Cardiac fibroblast (primary cell): ENCODE results near the gene SLC2A10.

ENCODE experiments used
- DNase-seq, 2 donors: peaks; one replicate each; pipeline versions ENCODE4 v3.0.0 to v3.0.0-alpha.2; 2010; ENCODE audit warnings: low read depth in 2 of 2
- H3K4me3 ChIP-seq, 2 donors: replicated peaks in 1 of 2; 1 replicate in 1 of 2; 2 replicates in 1 of 2; pipeline ENCODE4 v1.5.1; 2011; ENCODE audit warnings: low read depth in 2 of 2, low read length in 2 of 2, mild to moderate bottlenecking in 2 of 2, moderate library complexity in 1 of 2
- CTCF ChIP-seq: IDR thresholded peaks from one replicate; pipeline ENCODE4 v1.5.1; 2011; ENCODE audit warnings: low read depth, mild to moderate bottlenecking, low read length, inconsistent platforms

SLC2A10 gene

GRCh38 chr20:46752728-46753127 lies 43.3 kb downstream of the SLC2A10 start:
- DNase-seq: peak; percentile 76
- TF ChIP-seq CTCF: peak; percentile 70

GRCh38 chr20:46755483-46756413 lies 46.3 kb downstream of the SLC2A10 start:
- DNase-seq: no peak
- no peak overlapping the region for H3K4me3 ChIP-seq
- TF ChIP-seq CTCF: no peak

More at GRCh38 chr20:46752728-46753127, 43.3 kb downstream of the SLC2A10 start:
- H3K4me3 ChIP-seq: no peak overlapping the region

DNA sequence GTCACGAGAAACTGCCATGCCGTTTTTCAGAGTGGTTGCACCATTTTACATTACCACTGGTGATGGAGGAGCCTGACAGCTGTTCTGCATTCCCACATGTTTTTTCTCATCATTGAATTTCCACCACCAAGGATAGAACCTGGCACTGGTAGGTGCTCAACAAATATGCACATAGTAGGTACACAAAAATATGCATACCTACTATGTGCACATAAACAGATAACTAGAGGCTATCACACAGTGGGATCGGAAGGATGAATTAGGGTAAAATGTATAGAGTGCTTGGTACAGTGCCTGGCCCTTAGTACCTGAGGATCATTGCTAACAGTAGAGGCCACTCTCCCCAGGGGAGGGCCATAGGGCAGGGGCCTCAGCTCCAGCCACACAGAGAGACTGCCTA lies 47.0 kb downstream of the SLC2A10 start:
- TF ChIP-seq CTCF: no peak
- H3K4me3 ChIP-seq: no peak overlapping the region
- no peak for DNase-seq

- H3K4me3 ChIP-seq: no peak overlapping the region
- DNase-seq: no peak
- no peak for TF ChIP-seq CTCF
Measured at GRCh38 chr20:46757135-46757534, 47.7 kb downstream of the SLC2A10 start.

DNA sequence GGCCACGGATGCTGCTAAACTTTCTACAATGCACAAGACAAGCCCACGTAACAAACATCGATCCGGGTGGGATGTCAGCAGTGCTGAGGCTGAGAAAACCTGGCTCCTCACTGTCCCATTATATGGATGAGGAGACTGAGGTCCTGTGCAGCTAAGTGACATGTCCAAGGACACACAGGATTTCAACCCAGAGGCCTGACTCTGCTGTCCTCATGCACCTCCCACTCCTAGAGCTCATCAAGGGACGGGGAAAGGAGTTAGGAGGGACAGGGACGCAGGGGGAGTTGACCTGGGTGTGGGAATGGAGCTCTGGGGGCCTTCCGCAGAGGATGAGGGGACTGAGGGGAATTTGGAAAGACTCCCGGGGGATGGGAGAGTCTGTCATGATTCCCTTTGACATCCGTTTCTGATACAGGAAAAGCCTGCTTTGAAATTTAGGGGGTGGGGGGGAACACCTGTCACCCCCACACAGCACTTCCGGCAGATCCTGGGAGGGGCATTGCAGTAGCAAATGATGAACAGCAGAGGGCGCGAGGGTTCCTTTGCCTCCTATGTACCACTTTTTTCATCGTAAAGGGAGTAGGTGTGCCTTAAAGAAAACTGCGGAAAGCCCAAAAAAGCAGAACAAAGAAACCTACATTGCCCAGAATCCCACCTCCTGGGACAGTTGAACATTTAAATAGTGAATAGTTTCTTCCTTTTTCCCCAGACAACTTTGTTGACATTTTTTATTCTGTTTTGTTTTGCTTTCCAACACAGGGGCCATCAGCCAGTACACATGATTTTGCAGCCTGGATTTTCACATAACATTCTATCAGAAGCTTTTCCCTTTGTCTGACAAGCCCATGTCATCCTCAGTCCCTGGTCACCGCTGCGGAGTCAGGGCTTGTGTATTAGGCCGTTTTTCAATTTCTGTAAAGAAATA lies 48.6 kb downstream of the SLC2A10 start:
- peak; percentile 65 to 70 for DNase-seq
- peak; percentile 99 for TF ChIP-seq CTCF
- no peak overlapping the region for H3K4me3 ChIP-seq

GRCh38 chr20:46758929-46759669 lies 49.6 kb downstream of the SLC2A10 start:
- no peak for TF ChIP-seq CTCF
- DNase-seq: no peak
- no peak overlapping the region for H3K4me3 ChIP-seq
